PC-3 (cell line): ENCODE measurements around the gene BTBD17. TPM values are rescaled to one million over a fixed set of nuclear protein-coding genes. Genes with fewer than 3 reads are reported as not detected.

ENCODE experiments used
- ATAC-seq: fragments of 200-7000 bp; cut with Tn5 transposase; 2 replicates; pipeline ENCODE4 v1.9.1; 2020; ENCODE audit warnings: mild to moderate bottlenecking, moderate library complexity
- BruUV-seq: library from RNA; stranded (reverse); fragments of 400-500 nt; replicated peaks from 2 replicates; lab custom pipeline; 2021; lab: Mats Ljungman, UMichigan
- CTCF ChIA-PET: fragments of 300-600 bp; sonication (Branson Sonifier 250); formaldehyde crosslinking; loops from one replicate; lab custom pipeline; 2022; ENCODE audit warnings: antibody characterized with exemption; lab: Charles Lee
- POLR2A ChIA-PET: fragments of 300-600 bp; sonication (Branson Sonifier 250); formaldehyde crosslinking; loops from one replicate; lab custom pipeline; 2022; ENCODE audit warnings: antibody characterized with exemption; ENCODE audit not compliant: unreplicated experiment; lab: Charles Lee
- DNase-seq: peaks from one replicate; pipeline ENCODE4 v3.0.0-alpha.2; 2015
- H2AFZ ChIP-seq: fragments of 300-600 bp; sonication (generic); 2 replicates; pipeline ENCODE4 v1.6.0; 2016; ENCODE audit warnings: antibody characterized with exemption, low read length
- H3F3A ChIP-seq: fragments of 300-600 bp; sonication (generic); one replicate; pipeline ENCODE4 v1.6.0; 2017; ENCODE audit warnings: antibody characterized with exemption, low read length, control low read depth, mild to moderate bottlenecking; ENCODE audit not compliant: unreplicated experiment
- H3K27ac ChIP-seq: fragments of 300-600 bp; sonication (generic); 2 replicates; pipeline ENCODE4 v1.5.1; 2016; ENCODE audit warnings: mild to moderate bottlenecking, low read length
- H3K27me3 ChIP-seq: fragments of 300-600 bp; sonication (generic); 2 replicates; pipeline ENCODE4 v1.6.1; 2016; ENCODE audit warnings: low read length, mixed read lengths
- H3K36me3 ChIP-seq: fragments of 300-600 bp; sonication (generic); 2 replicates; pipeline ENCODE4 v1.6.1; 2016; ENCODE audit warnings: low read depth, mixed run types, low read length, mixed read lengths
- H3K4me1 ChIP-seq: fragments of 300-600 bp; sonication (generic); 2 replicates; pipeline ENCODE4 v1.5.1; 2016; ENCODE audit warnings: low read length; ENCODE audit not compliant: insufficient read depth
- H3K4me2 ChIP-seq: fragments of 300-600 bp; sonication (generic); 2 replicates; pipeline ENCODE4 v1.6.0; 2016; ENCODE audit warnings: low read length
- H3K4me3 ChIP-seq: fragments of 300-600 bp; sonication (generic); 2 replicates; pipeline ENCODE4 v1.5.1; 2016; ENCODE audit warnings: mild to moderate bottlenecking, low read length, mixed read lengths
- H3K79me2 ChIP-seq: fragments of 300-600 bp; sonication (generic); 2 replicates; pipeline ENCODE4 v1.6.1; 2017; ENCODE audit warnings: low read length, mixed read lengths
- H3K9ac ChIP-seq: fragments of 300-600 bp; sonication (generic); 2 replicates; pipeline ENCODE4 v1.6.0; 2016; ENCODE audit warnings: mild to moderate bottlenecking, low read length
- H3K9me2 ChIP-seq: fragments of 300-600 bp; sonication (generic); replicated peaks from 2 replicates; pipeline ENCODE4 v1.6.1; 2016; ENCODE audit warnings: mixed run types, low read length, mixed read lengths
- H3K9me3 ChIP-seq: fragments of 300-600 bp; sonication (generic); 2 replicates; pipeline ENCODE4 v1.6.1; 2016; ENCODE audit warnings: low read length, mixed read lengths
- H4K20me1 ChIP-seq: fragments of 300-600 bp; sonication (generic); 2 replicates; pipeline ENCODE4 v1.6.1; 2016; ENCODE audit warnings: low read length, mixed read lengths
- CTCF ChIP-seq: fragments of 300-600 bp; sonication (generic); conservative IDR thresholded peaks from 2 replicates; pipeline ENCODE4 v1.5.1; 2017; ENCODE audit warnings: antibody characterized with exemption, low read depth, mild to moderate bottlenecking, low read length
- EZH2 ChIP-seq: fragments of 300-600 bp; sonication (generic); IDR thresholded peaks from one replicate; pipeline ENCODE4 v1.6.1; 2017; ENCODE audit warnings: antibody characterized with exemption, mild to moderate bottlenecking, low read length; ENCODE audit not compliant: unreplicated experiment
- EZH2phosphoT487 ChIP-seq: fragments of 300-600 bp; sonication (generic); IDR thresholded peaks from 2 replicates; pipeline ENCODE4 v1.6.1; 2018; ENCODE audit warnings: mild to moderate bottlenecking, antibody characterized with exemption, low read length, borderline replicate concordance
- intact Hi-C: fragments of 100-400 bp; cut with micrococcal nuclease; formaldehyde crosslinking; loops from 2 replicates; pipeline ENCODE4 v1.9.0; 2023
- total RNA-seq: library from RNA; depleted of rRNA; stranded (reverse); fragments of >200 nt; gene quantifications from 2 replicates; pipeline ENCODE4 v1.2.3, GENCODE V29; 2014

The BTBD17 gene
- total RNA-seq, 1 experiment from 2014 or later: not detected

- H3K9me3 ChIP-seq: no peaks in the 10 kb centered on the region
- TF ChIP-seq EZH2phosphoT487: no peak
- TF ChIP-seq CTCF: peak; percentile 97
- peak overlapping the region; percentile 49 for H3K4me3 ChIP-seq
- ChIA-PET CTCF (interaction anchor here (0.6 to 3.0 kb wide), 14 partner anchors 12 to 153 kb away, joined by 3 to 47 read pairs (median 5); partner anchors contain the start of gene GPR142), POLR2A (interaction anchor here (0.5 to 1.0 kb wide), 3 partner anchors 51 to 84 kb away, joined by 4 to 24 read pairs (median 4); no protein-coding TSS in a partner anchor)
- no peaks in the 10 kb centered on the region for H3F3A ChIP-seq
- peak overlapping the region; percentile 79 for H3K4me2 ChIP-seq
- peaks cover 19% of the 10 kb centered on the region for H3K4me1 ChIP-seq
- H3K27me3 ChIP-seq: peaks cover 22% of the 10 kb centered on the region
- no peaks in the 10 kb centered on the region for H4K20me1 ChIP-seq
- peak overlapping the region; percentile 73 for H2AFZ ChIP-seq
- H3K9me2 ChIP-seq: no peaks in the 10 kb centered on the region
- no peaks in the 10 kb centered on the region for H3K79me2 ChIP-seq
- DNase-seq: peak; percentile 92
- no peaks in the 10 kb centered on the region for H3K36me3 ChIP-seq
- ATAC-seq: peak; percentile 83
- H3K9ac ChIP-seq: no peak overlapping the region
- H3K27ac ChIP-seq: no peak overlapping the region
- BruUV-seq: no TSS peak
- intact Hi-C loops: loop anchor here (1.0 kb wide), 4 partner anchors 51 to 154 kb away; no protein-coding TSS in a partner anchor
These were observed 17.9 kb upstream of the BTBD17 start for GRCh38 chr17:74379495-74380085.

- Histone ChIP-seq H3F3A (no peaks in the 10 kb centered on the region), H3K36me3 (no peaks in the 10 kb centered on the region), H2AFZ (no peak overlapping the region), H3K27ac (no peak overlapping the region), H3K4me2 (no peak overlapping the region), H3K9ac (no peak overlapping the region), H3K79me2 (no peaks in the 10 kb centered on the region), H4K20me1 (no peaks in the 10 kb centered on the region), H3K4me1 (peaks cover 4% of the 10 kb centered on the region), H3K27me3 (peaks cover 34% of the 10 kb centered on the region), H3K4me3 (no peak overlapping the region), H3K9me2 (no peaks in the 10 kb centered on the region), H3K9me3 (no peaks in the 10 kb centered on the region)
- no TSS peak for BruUV-seq
- ChIA-PET CTCF (no interaction called here), POLR2A (no interaction called here)
- intact Hi-C loops: no loop called here
- ATAC-seq: no peak
- DNase-seq: no peak
- TF ChIP-seq EZH2 (no peak), EZH2phosphoT487 (no peak), CTCF (no peak)
These were observed 13.2 kb upstream of the BTBD17 start for GRCh38 chr17:74374858-74375257.

- Histone ChIP-seq H4K20me1 (no peaks in the 10 kb centered on the region), H3K4me2 (no peak overlapping the region), H3K9me3 (no peaks in the 10 kb centered on the region), H3K4me1 (no peaks in the 10 kb centered on the region), H3F3A (no peaks in the 10 kb centered on the region), H3K9me2 (no peaks in the 10 kb centered on the region), H3K27ac (no peak overlapping the region), H3K4me3 (no peak overlapping the region), H3K27me3 (peaks cover 34% of the 10 kb centered on the region), H3K36me3 (no peaks in the 10 kb centered on the region), H2AFZ (no peak overlapping the region), H3K9ac (no peak overlapping the region), H3K79me2 (no peaks in the 10 kb centered on the region)
- no peak for ATAC-seq
- intact Hi-C loops: no loop called here
- DNase-seq: no peak
- CTCF ChIA-PET: no interaction called here
- no TSS peak for BruUV-seq
- POLR2A ChIA-PET: no interaction called here
- TF ChIP-seq EZH2phosphoT487: no peak
- no peak for TF ChIP-seq EZH2
- TF ChIP-seq CTCF: no peak
These were observed 12.4 kb upstream of the BTBD17 start for GRCh38 chr17:74373838-74374606.
